H9 (cell line): ENCODE data around the gene RAB31. TPM values are rescaled to one million over a fixed set of nuclear protein-coding genes. Genes with fewer than 3 reads are reported as not detected.

Experiments
- DNase-seq: peaks from one replicate; pipeline ENCODE4 v3.0.0-alpha.2; 2017
- H2AFZ ChIP-seq: one replicate; pipeline ENCODE4 v1.6.1; 2013; ENCODE audit warnings: mild to moderate bottlenecking, low read length, control low read depth, moderate library complexity
- H2AK5ac ChIP-seq: 2 replicates; pipeline ENCODE4 v1.6.1; 2013; ENCODE audit warnings: low read length, control low read depth, mixed read lengths; ENCODE audit not compliant: insufficient read length
- H2BK120ac ChIP-seq: one replicate; pipeline ENCODE4 v1.6.1; 2013; ENCODE audit warnings: low read depth, mild to moderate bottlenecking, low read length, control low read depth, inconsistent platforms; ENCODE audit not compliant: poor library complexity, severe bottlenecking
- H2BK12ac ChIP-seq: 2 replicates; pipeline ENCODE4 v1.6.1; 2013; ENCODE audit warnings: low read length, control low read depth, mixed read lengths, low read depth; ENCODE audit not compliant: insufficient read length
- H2BK15ac ChIP-seq: 2 replicates; pipeline ENCODE4 v1.6.1; 2013; ENCODE audit warnings: low read depth, low read length, control low read depth
- H2BK20ac ChIP-seq: one replicate; pipeline ENCODE4 v1.6.1; 2013; ENCODE audit warnings: low read depth, mild to moderate bottlenecking, low read length, control low read depth, inconsistent platforms; ENCODE audit not compliant: poor library complexity, severe bottlenecking
- H2BK5ac ChIP-seq: 2 replicates; pipeline ENCODE4 v1.6.1; 2013; ENCODE audit warnings: low read length, control low read depth, mixed read lengths; ENCODE audit not compliant: insufficient read length
- H3K14ac ChIP-seq: 2 replicates; pipeline ENCODE4 v1.6.1; 2013; ENCODE audit warnings: low read length, control low read depth; ENCODE audit not compliant: insufficient read depth
- H3K18ac ChIP-seq: 2 replicates; pipeline ENCODE4 v1.6.1; 2013; ENCODE audit warnings: low read depth, mild to moderate bottlenecking, mixed read lengths, low read length, control low read depth; ENCODE audit not compliant: insufficient read length
- H3K23ac ChIP-seq: 2 replicates; pipeline ENCODE4 v1.6.1; 2013; ENCODE audit warnings: low read length, control low read depth, mixed read lengths, low read depth; ENCODE audit not compliant: insufficient read length
- H3K23me2 ChIP-seq: 2 replicates; pipeline ENCODE4 v1.6.1; 2013; ENCODE audit warnings: low read depth, mild to moderate bottlenecking, mixed read lengths, low read length, control low read depth; ENCODE audit not compliant: insufficient read length, poor library complexity, severe bottlenecking
- H3K27ac ChIP-seq: 2 replicates; pipeline ENCODE4 v1.5.1; 2013; ENCODE audit warnings: low read length, control low read depth, mixed read lengths, low read depth; ENCODE audit not compliant: insufficient read length
- H3K27me3 ChIP-seq: 2 replicates; pipeline ENCODE4 v1.6.1; 2013; ENCODE audit warnings: low read length, control low read depth, inconsistent platforms; ENCODE audit not compliant: insufficient read depth
- H3K4ac ChIP-seq: 2 replicates; pipeline ENCODE4 v1.6.1; 2013; ENCODE audit warnings: low read depth, mild to moderate bottlenecking, control low read depth, inconsistent platforms, low read length, moderate library complexity
- H3K4me1 ChIP-seq: 2 replicates; pipeline ENCODE4 v1.6.1; 2013; ENCODE audit warnings: low read length, control low read depth, inconsistent platforms; ENCODE audit not compliant: insufficient read depth
- H3K4me2 ChIP-seq: 2 replicates; pipeline ENCODE4 v1.6.1; 2013; ENCODE audit warnings: low read length, control low read depth, mixed read lengths; ENCODE audit not compliant: insufficient read length, insufficient read depth
- H3K56ac ChIP-seq: 2 replicates; pipeline ENCODE4 v1.6.1; 2013; ENCODE audit warnings: low read depth, mild to moderate bottlenecking, mixed read lengths, low read length, control low read depth; ENCODE audit not compliant: insufficient read length
- H3K79me1 ChIP-seq: 2 replicates; pipeline ENCODE4 v1.6.1; 2013; ENCODE audit warnings: low read depth, mild to moderate bottlenecking, moderate library complexity, low read length, control low read depth, inconsistent platforms; ENCODE audit not compliant: insufficient read depth, poor library complexity, severe bottlenecking
- H3K79me2 ChIP-seq: 2 replicates; pipeline ENCODE4 v1.6.1; 2013; ENCODE audit warnings: low read length, control low read depth, inconsistent platforms; ENCODE audit not compliant: insufficient read depth
- H3K9ac ChIP-seq: 2 replicates; pipeline ENCODE4 v1.6.1; 2013; ENCODE audit warnings: low read length, control low read depth, mixed read lengths; ENCODE audit not compliant: insufficient read length; ENCODE audit errors: extremely low read depth
- H3K9me3 ChIP-seq: one replicate; pipeline ENCODE4 v1.6.1; 2013; ENCODE audit warnings: low read depth, low read length, inconsistent platforms; ENCODE audit not compliant: control insufficient read depth
- H3T11ph ChIP-seq: one replicate; pipeline ENCODE4 v1.6.1; 2013; ENCODE audit warnings: mild to moderate bottlenecking, low read length, control low read depth, inconsistent platforms
- H4K20me1 ChIP-seq: one replicate; pipeline ENCODE4 v1.6.1; 2013; ENCODE audit not compliant: control insufficient read depth, insufficient read length, insufficient read depth
- H4K5ac ChIP-seq: 2 replicates; pipeline ENCODE4 v1.6.1; 2013; ENCODE audit warnings: low read depth, mild to moderate bottlenecking, mixed read lengths, low read length, control low read depth; ENCODE audit not compliant: insufficient read length
- H4K8ac ChIP-seq: replicated peaks from 2 replicates; pipeline ENCODE4 v1.6.1; 2013; ENCODE audit warnings: low read length, control low read depth, mixed read lengths, low read depth; ENCODE audit not compliant: insufficient read length
- H4K91ac ChIP-seq: 2 replicates; pipeline ENCODE4 v1.6.1; 2013; ENCODE audit warnings: low read depth, mild to moderate bottlenecking, moderate library complexity, mixed read lengths, low read length, control low read depth; ENCODE audit not compliant: insufficient read length
- H3K27ac Mint-ChIP-seq, 3 experiments: 2 replicates in 2 of 3; 3 replicates in 1 of 3; pipeline ENCODE4 v1.8.0; 2020 to 2021; ENCODE audit warnings: mixed read lengths in 3 of 3, mild to moderate bottlenecking in 1 of 3, moderate library complexity in 1 of 3
- H3K27me3 Mint-ChIP-seq: 2 replicates; pipeline ENCODE4 v1.8.0; 2021; ENCODE audit warnings: low read depth, mild to moderate bottlenecking, moderate library complexity, mixed read lengths
- H3K36me3 Mint-ChIP-seq, 3 experiments: 2 replicates in 2 of 3; 3 replicates in 1 of 3; pipeline ENCODE4 v1.8.0; 2020 to 2021; ENCODE audit warnings: low read depth in 3 of 3, mixed read lengths in 3 of 3; ENCODE audit not compliant: insufficient read depth in 1 of 3
- H3K4me1 Mint-ChIP-seq, 2 experiments: 2 replicates each; pipeline ENCODE4 v1.8.0; 2020; ENCODE audit warnings: mixed read lengths in 2 of 2
- H3K4me3 Mint-ChIP-seq, 2 experiments: 2 replicates in 1 of 2; 3 replicates in 1 of 2; pipeline ENCODE4 v1.8.0; 2020 to 2021; ENCODE audit warnings: mild to moderate bottlenecking in 2 of 2, mixed read lengths in 2 of 2, moderate library complexity in 1 of 2
- H3K9me3 Mint-ChIP-seq, 2 experiments: 2 replicates in 1 of 2; 3 replicates in 1 of 2; pipeline ENCODE4 v1.8.0; 2020; ENCODE audit warnings: mild to moderate bottlenecking in 2 of 2, mixed read lengths in 2 of 2, moderate library complexity in 1 of 2
- WGBS: extraction: QIAGEN DNeasy Blood & Tissue Kit; methylation state at CpG from one replicate; pipeline ENCODE4 v1.1.7; 2013; ENCODE audit warnings: missing lambda C conversion rate, low lambda C conversion rate, mixed read lengths; ENCODE audit not compliant: insufficient read length; ENCODE audit errors: extremely low coverage; 5-methylcytosine and 5-hydroxymethylcytosine counted together
- total RNA-seq: library from RNA; stranded (reverse); gene quantifications from 2 replicates; pipeline ENCODE4 v1.2.1, GENCODE V29; 2021
- TF ChIP-seq, protein P1 (sequence below): fragments of 200-600 bp; sonication (generic); conservative IDR thresholded peaks from 3 replicates; pipeline ENCODE4 v1.8.0; 2021; ENCODE audit warnings: antibody characterized with exemption, mild to moderate bottlenecking

RAB31 gene
- total RNA-seq, 1 experiment from 2014 or later = 22.4 TPM

DNA sequence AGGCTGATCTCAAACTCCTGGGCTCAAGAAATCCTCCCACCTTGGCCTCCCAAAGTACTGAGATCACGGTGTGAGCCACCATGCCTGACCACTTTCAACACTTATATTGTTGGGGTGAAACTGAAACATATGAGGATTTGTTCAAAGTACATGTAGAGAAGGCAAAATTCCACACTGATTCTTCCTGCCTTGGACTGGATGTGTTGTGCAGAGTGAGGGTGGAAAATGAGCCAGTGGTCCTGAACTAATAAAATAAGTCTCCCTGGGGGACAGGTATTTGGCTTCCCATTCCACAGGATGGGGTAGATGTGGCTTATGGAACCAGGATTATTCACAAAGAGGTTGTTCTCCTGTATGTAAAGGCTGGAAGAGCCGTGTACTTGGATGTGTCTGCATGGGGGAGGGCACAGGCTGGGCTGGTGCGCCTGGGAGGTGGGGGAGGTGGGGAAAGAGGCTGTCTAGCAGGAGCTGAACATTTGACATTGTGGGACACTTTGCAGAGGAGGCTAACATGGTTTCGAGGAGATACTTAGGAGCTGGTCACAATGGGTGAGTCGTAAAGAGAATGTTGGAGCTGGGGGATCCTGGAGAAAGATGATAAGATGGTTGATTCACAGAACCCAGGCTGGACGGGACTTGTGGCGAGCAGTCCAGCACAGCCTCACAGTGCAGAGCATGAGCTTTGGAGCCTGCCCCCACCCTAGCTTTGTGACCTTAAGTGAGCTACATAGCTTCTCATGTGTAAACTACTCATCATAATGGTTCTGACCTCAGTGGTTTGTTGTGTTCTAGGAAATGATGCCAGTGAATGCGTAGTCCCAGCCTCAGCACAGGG is 177.3 kb downstream of the RAB31 start, which contains the start of gene TXNDC2:
Gene TXNDC2, plus strand, starts transcription at position 804 of the 835 bp plus-strand sequence. CDS start 708 bp downstream, outside the sequence.
- Mint-ChIP-seq H3K27me3 (no peaks in the 10 kb centered on the region), H3K36me3 (no peaks in the 10 kb centered on the region; a peak in 1 of 7 replicates), H3K4me3 (no peak within 1 kb of the TSS), H3K27ac (peak within 1 kb of the TSS in 1 of 3 experiments; percentile 1; a peak in 1 of 7 replicates), H3K9me3 (no peaks in the 10 kb centered on the region; a peak in 1 of 5 replicates), H3K4me1 (0 out of 4 replicates have a peak, but pooled peaks cover 0 to 2% of the 10 kb centered on the region in 2 experiments)
- WGBS = no CpG with 5 or more reads among the region's 8 CpGs
- Histone ChIP-seq H4K8ac (no peak within 1 kb of the TSS), H3K56ac (no peak within 1 kb of the TSS), H4K5ac (no peak within 1 kb of the TSS), H2AFZ (no peak within 1 kb of the TSS), H2BK5ac (no peak within 1 kb of the TSS), H3K27me3 (no peaks in the 10 kb centered on the region), H2BK20ac (no peak within 1 kb of the TSS), H2BK15ac (no peak within 1 kb of the TSS), H3K23ac (no peak within 1 kb of the TSS), H4K20me1 (no peaks in the 10 kb centered on the region), H3K79me2 (no peaks in the 10 kb centered on the region), H3K27ac (no peak within 1 kb of the TSS), H4K91ac (no peak within 1 kb of the TSS), H2BK12ac (no peak within 1 kb of the TSS), H3T11ph (no peak within 1 kb of the TSS), H3K4me2 (no peak within 1 kb of the TSS), H3K9ac (no peak within 1 kb of the TSS), H2BK120ac (no peak within 1 kb of the TSS), H3K18ac (no peak within 1 kb of the TSS), H3K79me1 (no peaks in the 10 kb centered on the region), H2AK5ac (no peak within 1 kb of the TSS), H3K9me3 (no peaks in the 10 kb centered on the region), H3K4ac (no peak within 1 kb of the TSS), H3K23me2 (no peaks in the 10 kb centered on the region), H3K14ac (no peak within 1 kb of the TSS), H3K4me1 (no peaks in the 10 kb centered on the region)
- TF ChIP-seq, protein P1, sequence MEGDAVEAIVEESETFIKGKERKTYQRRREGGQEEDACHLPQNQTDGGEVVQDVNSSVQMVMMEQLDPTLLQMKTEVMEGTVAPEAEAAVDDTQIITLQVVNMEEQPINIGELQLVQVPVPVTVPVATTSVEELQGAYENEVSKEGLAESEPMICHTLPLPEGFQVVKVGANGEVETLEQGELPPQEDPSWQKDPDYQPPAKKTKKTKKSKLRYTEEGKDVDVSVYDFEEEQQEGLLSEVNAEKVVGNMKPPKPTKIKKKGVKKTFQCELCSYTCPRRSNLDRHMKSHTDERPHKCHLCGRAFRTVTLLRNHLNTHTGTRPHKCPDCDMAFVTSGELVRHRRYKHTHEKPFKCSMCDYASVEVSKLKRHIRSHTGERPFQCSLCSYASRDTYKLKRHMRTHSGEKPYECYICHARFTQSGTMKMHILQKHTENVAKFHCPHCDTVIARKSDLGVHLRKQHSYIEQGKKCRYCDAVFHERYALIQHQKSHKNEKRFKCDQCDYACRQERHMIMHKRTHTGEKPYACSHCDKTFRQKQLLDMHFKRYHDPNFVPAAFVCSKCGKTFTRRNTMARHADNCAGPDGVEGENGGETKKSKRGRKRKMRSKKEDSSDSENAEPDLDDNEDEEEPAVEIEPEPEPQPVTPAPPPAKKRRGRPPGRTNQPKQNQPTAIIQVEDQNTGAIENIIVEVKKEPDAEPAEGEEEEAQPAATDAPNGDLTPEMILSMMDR = no peak
- DNase-seq = no peak
